GM23338 (cell line): ENCODE results near the gene CSGALNACT2. TPM values are rescaled to one million over a fixed set of nuclear protein-coding genes. Genes with fewer than 3 reads are reported as not detected.

Source experiments
- ATAC-seq: fragments of 200-7000 bp; cut with Tn5 transposase; 3 replicates; pipeline ENCODE4 v1.9.1; 2020
- DNase-seq: peaks from one replicate; pipeline ENCODE4 v3.0.0-alpha.2; 2015; ENCODE audit warnings: low spot score
- H2AFZ ChIP-seq: fragments of 200-600 bp; sonication (generic); 2 replicates; pipeline ENCODE4 v1.8.0; 2016; ENCODE audit warnings: antibody characterized with exemption, mild to moderate bottlenecking, moderate library complexity
- H3F3A ChIP-seq: fragments of 200-600 bp; sonication (generic); replicated peaks from 2 replicates; pipeline ENCODE4 v1.8.0; 2017; ENCODE audit warnings: antibody characterized with exemption, mixed run types, low read depth
- H3K27ac ChIP-seq: fragments of 200-600 bp; sonication (generic); 2 replicates; pipeline ENCODE4 v1.6.1; 2016; ENCODE audit warnings: low read depth
- H3K27me3 ChIP-seq: fragments of 200-600 bp; sonication (generic); 2 replicates; pipeline ENCODE4 v1.8.0; 2016; ENCODE audit warnings: mild to moderate bottlenecking, mixed run types, moderate library complexity; ENCODE audit not compliant: insufficient read depth
- H3K36me3 ChIP-seq: fragments of 200-600 bp; sonication (generic); 2 replicates; pipeline ENCODE4 v1.8.0; 2016; ENCODE audit warnings: mild to moderate bottlenecking; ENCODE audit not compliant: insufficient read depth
- H3K4me1 ChIP-seq: fragments of 200-600 bp; sonication (generic); 2 replicates; pipeline ENCODE4 v1.8.0; 2016; ENCODE audit warnings: mild to moderate bottlenecking, moderate library complexity; ENCODE audit not compliant: insufficient read depth
- H3K4me2 ChIP-seq: fragments of 200-600 bp; sonication (generic); 2 replicates; pipeline ENCODE4 v1.7.1; 2017; ENCODE audit warnings: mixed run types
- H3K4me3 ChIP-seq: fragments of 200-600 bp; sonication (generic); 2 replicates; pipeline ENCODE4 v1.6.1; 2016; ENCODE audit warnings: mixed run types
- H3K79me2 ChIP-seq: fragments of 200-600 bp; sonication (generic); replicated peaks from 2 replicates; pipeline ENCODE4 v1.8.0; 2017; ENCODE audit warnings: mild to moderate bottlenecking; ENCODE audit not compliant: insufficient read depth
- H3K9me2 ChIP-seq: fragments of 200-600 bp; sonication (generic); 2 replicates; pipeline ENCODE4 v1.8.0; 2017; ENCODE audit not compliant: insufficient read depth
- H4K20me1 ChIP-seq: fragments of 200-600 bp; sonication (generic); replicated peaks from 2 replicates; pipeline ENCODE4 v1.8.0; 2017; ENCODE audit warnings: mild to moderate bottlenecking; ENCODE audit not compliant: insufficient read depth
- H3K27ac Mint-ChIP-seq: 2 replicates; pipeline ENCODE4 v1.8.0; 2020; ENCODE audit warnings: inconsistent platforms, mild to moderate bottlenecking, moderate library complexity, mixed read lengths
- H3K27me3 Mint-ChIP-seq: 3 replicates; pipeline ENCODE4 v1.8.0; 2022; ENCODE audit warnings: low read depth, mild to moderate bottlenecking, moderate library complexity, mixed read lengths, inconsistent platforms; ENCODE audit not compliant: insufficient read depth, poor library complexity
- H3K36me3 Mint-ChIP-seq: 3 replicates; pipeline ENCODE4 v1.8.0; 2021; ENCODE audit warnings: low read depth, mild to moderate bottlenecking, inconsistent platforms, moderate library complexity, mixed read lengths
- H3K4me1 Mint-ChIP-seq: 3 replicates; pipeline ENCODE4 v1.8.0; 2020; ENCODE audit warnings: mild to moderate bottlenecking, inconsistent platforms, mixed read lengths
- H3K4me3 Mint-ChIP-seq: 3 replicates; pipeline ENCODE4 v1.8.0; 2021; ENCODE audit warnings: moderate library complexity, mild to moderate bottlenecking, inconsistent platforms, mixed read lengths
- H3K9me3 Mint-ChIP-seq: 3 replicates; pipeline ENCODE4 v1.8.0; 2020; ENCODE audit warnings: moderate library complexity, mild to moderate bottlenecking, inconsistent platforms, mixed read lengths
- CREB1 ChIP-seq: fragments of 250-450 bp; sonication (Bioruptor Pico); IDR thresholded peaks from 2 replicates; pipeline ENCODE4 v1.5.0; 2020; ENCODE audit warnings: low read depth, mild to moderate bottlenecking, moderate library complexity
- CTCF ChIP-seq, 2 experiments: fragments of 200-600 bp in 1 of 2; sonication (generic) in 1 of 2; conservative IDR thresholded peaks; 2 replicates each; pipeline versions ENCODE4 v1.5.1 to v1.6.1; 2016 to 2017; ENCODE audit warnings: antibody characterized with exemption in 2 of 2, low read depth in 2 of 2, mild to moderate bottlenecking in 2 of 2, moderate library complexity in 1 of 2
- ETS1 ChIP-seq: IDR thresholded peaks from 2 replicates; pipeline ENCODE4 v1.6.1; 2016; ENCODE audit warnings: antibody characterized with exemption
- EZH2 ChIP-seq: fragments of 200-600 bp; sonication (generic); IDR thresholded peaks from one replicate; pipeline ENCODE4 v1.8.0; 2017; ENCODE audit warnings: antibody characterized with exemption, mild to moderate bottlenecking, low read depth; ENCODE audit not compliant: unreplicated experiment
- EZH2phosphoT487 ChIP-seq: fragments of 200-600 bp; sonication (generic); IDR thresholded peaks from one replicate; pipeline ENCODE4 v1.8.1; 2018; ENCODE audit warnings: antibody characterized with exemption; ENCODE audit not compliant: unreplicated experiment
- JUNB ChIP-seq: IDR thresholded peaks from one replicate; pipeline ENCODE4 v1.6.1; 2016; ENCODE audit warnings: antibody characterized with exemption; ENCODE audit not compliant: unreplicated experiment
- NANOG ChIP-seq: IDR thresholded peaks from 2 replicates; pipeline ENCODE4 v1.6.1; 2016; ENCODE audit warnings: antibody characterized with exemption, borderline replicate concordance
- POLR2AphosphoS5 ChIP-seq: IDR thresholded peaks from 2 replicates; pipeline ENCODE4 v1.6.1; 2016; ENCODE audit warnings: antibody characterized with exemption, low read depth
- REST ChIP-seq: IDR thresholded peaks from one replicate; pipeline ENCODE4 v1.6.1; 2018; ENCODE audit warnings: antibody characterized with exemption; ENCODE audit not compliant: unreplicated experiment
- STAT1 ChIP-seq: IDR thresholded peaks from one replicate; pipeline ENCODE4 v1.6.1; 2016; ENCODE audit warnings: antibody characterized with exemption; ENCODE audit not compliant: unreplicated experiment
- ZNF114 ChIP-seq: fragments of 250-450 bp; sonication (Bioruptor Pico); IDR thresholded peaks from 2 replicates; pipeline ENCODE4 v1.5.0; 2020; ENCODE audit warnings: mild to moderate bottlenecking, moderate library complexity
- ZNF331 ChIP-seq: fragments of 250-450 bp; sonication (Bioruptor Pico); IDR thresholded peaks from 2 replicates; pipeline ENCODE4 v1.5.0; 2020; ENCODE audit warnings: low read depth, mild to moderate bottlenecking, moderate library complexity
- ZNF462 ChIP-seq: fragments of 250-450 bp; sonication (Bioruptor Pico); IDR thresholded peaks from 2 replicates; pipeline ENCODE4 v1.5.0; 2020; ENCODE audit warnings: mild to moderate bottlenecking, moderate library complexity
- polyA plus RNA-seq: library from polyadenylated mRNA; unstranded; fragments of >200 nt; fragmentation: Nextera tagmentation; extraction: Ambion mirVana; gene quantifications from 2 replicates; pipeline ENCODE4 v1.2.1, GENCODE V29; 2016
- total RNA-seq: library from RNA; depleted of rRNA; stranded (reverse); fragments of >200 nt; shearing (Covaris generic); gene quantifications from 2 replicates; pipeline ENCODE4 v1.2.3, GENCODE V29; 2014

Gene CSGALNACT2
- total and polyA plus RNA-seq, 2 experiments from 2014 or later = 3.0 to 4.6 TPM

- H3K4me2 ChIP-seq = no peak overlapping the region
- Mint-ChIP-seq H3K27me3 (peaks cover 4% of the 10 kb centered on the region), H3K27ac (no peak overlapping the region), H3K4me1 (no peaks in the 10 kb centered on the region), H3K36me3 (no peaks in the 10 kb centered on the region), H3K4me3 (no peak overlapping the region), H3K9me3 (no peaks in the 10 kb centered on the region)
- no peaks in the 10 kb centered on the region for H3K9me2 ChIP-seq
- no peak overlapping the region for H3K4me3 ChIP-seq
- ATAC-seq (no peak), DNase-seq (no peak)
- H3K36me3 ChIP-seq = no peaks in the 10 kb centered on the region
- H3K4me1 ChIP-seq = no peaks in the 10 kb centered on the region
- no peaks in the 10 kb centered on the region for H3F3A ChIP-seq
- no peaks in the 10 kb centered on the region for H4K20me1 ChIP-seq
- H3K27me3 ChIP-seq = no peaks in the 10 kb centered on the region
- no peak overlapping the region for H3K27ac ChIP-seq
- no peaks in the 10 kb centered on the region for H3K79me2 ChIP-seq
- TF ChIP-seq ZNF114 (CRISPR knock-in tag) (no peak), POLR2AphosphoS5 (no peak), JUNB (no peak), CREB1 (CRISPR knock-in tag) (no peak), CTCF (conservative IDR thresholded peaks at IDR 0.05; ENCODE audit: low read depth in 2 of 2) (no peak), EZH2phosphoT487 (no peak), ZNF462 (CRISPR knock-in tag) (no peak), STAT1 (no peak), EZH2 (no peak), ZNF331 (CRISPR knock-in tag) (no peak), REST (no peak), ETS1 (no peak), NANOG (no peak)
- no peak overlapping the region for H2AFZ ChIP-seq
Observed at GRCh38 chr10:43122826-43123225, 15.4 kb upstream of the CSGALNACT2 start.
